GM19023 (cell line): ENCODE data around the gene SPECC1.
A peak's percentile ranks its signal among the peaks of the same experiment; 100 is the strongest.
"Not testable (repeated sequence)": the region's sequence is repeated elsewhere in the genome, so short reads cannot be mapped to it uniquely, and the experiment has no call there.

Experiments used
- ATAC-seq: cut with Tn5 transposase; IDR thresholded peaks from one replicate; pipeline ENCODE4 v1.9.1; 2021; ENCODE audit warnings: mild to moderate bottlenecking, moderate library complexity; ENCODE audit not compliant: unreplicated experiment

Gene SPECC1

GRCh38 chr17:20009052-20009301, 182 bp upstream of the SPECC1 start:
- ATAC-seq, result no peak

GRCh38 chr17:20010099-20010863, 1.1 kb downstream of the SPECC1 start:
- no peak for ATAC-seq

GRCh38 chr17:20010936-20011335, 1.8 kb downstream of the SPECC1 start:
- no peak for ATAC-seq

- ATAC-seq, result no peak
Observed at GRCh38 chr17:20012017-20012536, 2.9 kb downstream of the SPECC1 start.

- ATAC-seq, result not testable (repeated sequence)
Observed at GRCh38 chr17:20016475-20016992, 7.4 kb downstream of the SPECC1 start.

- no peak for ATAC-seq
Observed at GRCh38 chr17:20022701-20023100, 13.5 kb downstream of the SPECC1 start.

GRCh38 chr17:20026960-20027359, 17.8 kb downstream of the SPECC1 start:
- no peak for ATAC-seq

- no peak for ATAC-seq
Observed at GRCh38 chr17:20028443-20028842, 19.3 kb downstream of the SPECC1 start.

- no peak for ATAC-seq
Observed at GRCh38 chr17:20032636-20033035, 23.5 kb downstream of the SPECC1 start.

- no peak for ATAC-seq
Observed at GRCh38 chr17:20033415-20033814, 24.3 kb downstream of the SPECC1 start.

- ATAC-seq, result no peak
Observed at GRCh38 chr17:20035501-20035900, 26.3 kb downstream of the SPECC1 start.

GRCh38 chr17:20037286-20037685, 28.1 kb downstream of the SPECC1 start:
- ATAC-seq, result not testable (repeated sequence)

- ATAC-seq, result no peak
Observed at GRCh38 chr17:20039037-20039436, 29.9 kb downstream of the SPECC1 start.

- ATAC-seq, result no peak
Observed at GRCh38 chr17:20040216-20040615, 31.1 kb downstream of the SPECC1 start.

- no peak for ATAC-seq
Observed at GRCh38 chr17:20043021-20043420, 33.9 kb downstream of the SPECC1 start.

- ATAC-seq, result no peak
Observed at GRCh38 chr17:20045476-20045875, 36.3 kb downstream of the SPECC1 start.

- no peak for ATAC-seq
Observed at GRCh38 chr17:20046629-20047028, 37.5 kb downstream of the SPECC1 start.

- no peak for ATAC-seq
Observed at GRCh38 chr17:20051624-20052023, 42.5 kb downstream of the SPECC1 start.

GRCh38 chr17:20053361-20053964, 44.3 kb downstream of the SPECC1 start:
- ATAC-seq, result no peak

GRCh38 chr17:20059728-20060188, 50.6 kb downstream of the SPECC1 start:
- ATAC-seq, result peak; percentile 46

GRCh38 chr17:20063665-20064648, 54.8 kb downstream of the SPECC1 start:
- ATAC-seq, result peak; percentile 59
